GM19035 (cell line): Measurements from ENCODE around the gene METTL25.

ENCODE experiments used
- ATAC-seq: cut with Tn5 transposase; IDR thresholded peaks from one replicate; pipeline ENCODE4 v1.9.1; 2021; ENCODE audit not compliant: unreplicated experiment

METTL25 gene

GRCh38 chr12:82406651-82407050 is 48.3 kb downstream of the METTL25 start:
- no peak for ATAC-seq

- no peak for ATAC-seq
Measured at GRCh38 chr12:82407481-82407880, 49.2 kb downstream of the METTL25 start.

DNA sequence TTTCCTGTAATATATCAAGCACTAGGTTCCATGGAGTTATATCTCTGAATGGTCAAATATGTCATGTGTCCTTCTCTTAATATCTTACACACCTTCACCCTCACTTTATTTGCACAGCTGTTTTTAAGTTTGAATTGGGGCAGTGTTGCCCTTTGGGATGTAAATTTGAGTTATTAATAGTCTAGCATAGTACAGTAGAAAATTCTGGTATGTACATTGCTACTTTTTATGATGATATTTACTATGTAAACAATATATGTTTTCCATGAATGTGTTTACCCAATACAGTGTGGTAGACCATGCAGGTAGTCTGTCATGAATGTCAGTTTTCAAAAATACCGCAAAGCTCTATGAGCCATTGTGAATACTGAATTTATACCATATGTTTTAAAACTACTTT is 50.5 kb downstream of the METTL25 start:
- ATAC-seq = no peak

DNA sequence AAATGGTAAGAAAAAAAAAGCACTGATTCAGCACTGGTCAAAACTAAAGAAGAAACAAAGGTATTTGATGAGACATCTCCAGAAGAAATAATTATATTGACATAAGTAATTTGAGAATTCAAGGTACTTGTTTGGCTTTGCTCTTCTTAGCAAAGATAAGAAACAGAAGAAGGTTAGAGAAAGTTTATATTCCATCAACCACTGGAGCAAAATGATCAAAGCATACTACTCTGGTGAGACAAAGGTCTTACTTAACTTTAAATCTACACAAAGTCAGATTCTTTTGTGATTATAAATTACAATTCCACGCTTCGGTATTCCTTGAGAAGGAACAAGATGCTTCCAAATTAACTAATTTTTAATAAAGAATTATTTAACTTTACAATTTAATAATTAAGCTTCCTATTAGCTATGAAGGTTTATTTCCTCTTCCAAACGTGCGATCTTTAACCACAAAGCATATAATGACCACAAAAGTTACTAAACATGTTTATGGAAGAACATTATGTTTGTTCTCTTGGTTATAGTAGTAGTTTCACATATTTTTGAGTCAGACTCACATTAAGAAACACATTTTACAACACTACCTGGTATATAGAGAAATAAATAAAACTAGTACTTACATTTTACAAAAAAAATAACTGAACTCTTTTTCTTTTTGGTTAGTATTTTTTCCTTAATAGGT is 53.4 kb downstream of the METTL25 start:
- ATAC-seq = no peak

DNA sequence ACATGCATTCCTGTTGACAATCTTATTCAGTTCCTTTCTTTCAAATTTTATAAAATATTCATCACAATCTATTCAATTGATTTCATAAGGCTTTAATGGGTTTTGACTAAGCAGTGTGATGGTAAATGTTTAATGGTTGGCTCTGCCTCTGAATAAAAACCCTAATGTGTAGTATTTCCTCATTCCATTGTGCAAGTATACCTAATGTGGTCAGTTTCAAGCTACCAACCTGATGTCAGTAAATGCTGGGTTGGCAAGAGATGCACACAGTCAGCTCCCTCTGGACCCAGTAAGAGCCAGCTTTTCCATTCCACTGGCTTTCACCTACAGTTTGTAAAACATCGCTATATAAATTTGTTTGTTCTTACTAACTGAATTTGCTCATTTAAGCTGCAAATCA is 53.9 kb downstream of the METTL25 start:
- no peak for ATAC-seq

- no peak for ATAC-seq
Measured at GRCh38 chr12:82414044-82414443, 55.7 kb downstream of the METTL25 start.

- ATAC-seq = no peak
Measured at GRCh38 chr12:82414926-82415325, 56.6 kb downstream of the METTL25 start.

DNA sequence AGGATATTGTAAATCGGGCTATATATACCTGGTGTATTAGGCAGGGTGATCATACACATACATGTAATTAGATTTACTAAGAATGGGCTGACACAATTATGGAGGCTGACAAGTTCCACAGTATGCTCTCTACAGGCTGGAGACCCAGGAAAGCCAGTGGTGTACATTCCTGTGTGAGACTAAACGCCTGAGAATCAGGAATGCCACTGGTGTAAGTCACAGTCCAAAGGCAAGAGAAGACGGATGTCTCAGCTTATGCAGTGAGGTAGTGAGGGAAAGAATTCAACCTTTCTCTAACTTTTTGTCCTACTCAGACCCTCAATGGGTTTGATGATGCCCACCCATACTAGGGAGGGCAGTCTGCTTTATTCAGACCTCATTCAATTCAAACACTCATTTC is 57.1 kb downstream of the METTL25 start:
- ATAC-seq = no peak

DNA sequence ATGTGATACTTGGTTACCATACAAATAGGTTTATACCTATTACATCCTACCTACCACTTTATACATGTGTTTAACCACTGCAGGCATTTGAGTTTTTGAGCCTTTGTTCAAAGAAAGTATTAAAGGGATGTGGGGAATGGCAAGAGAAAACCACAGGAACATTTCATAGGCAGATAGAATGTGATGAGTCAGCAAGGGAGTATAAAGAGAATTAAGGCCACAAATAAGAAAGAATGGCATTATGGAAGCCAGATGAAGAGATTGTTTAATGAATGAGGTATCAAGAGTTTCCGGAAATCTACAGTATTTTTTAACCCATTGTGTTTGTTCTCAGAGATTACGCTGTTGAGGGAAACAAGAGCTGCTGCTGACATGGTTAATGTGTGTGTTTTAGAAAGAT is 66.9 kb downstream of the METTL25 start:
- ATAC-seq = no peak

- ATAC-seq = no peak
Measured at GRCh38 chr12:82426081-82426480, 67.8 kb downstream of the METTL25 start.

DNA sequence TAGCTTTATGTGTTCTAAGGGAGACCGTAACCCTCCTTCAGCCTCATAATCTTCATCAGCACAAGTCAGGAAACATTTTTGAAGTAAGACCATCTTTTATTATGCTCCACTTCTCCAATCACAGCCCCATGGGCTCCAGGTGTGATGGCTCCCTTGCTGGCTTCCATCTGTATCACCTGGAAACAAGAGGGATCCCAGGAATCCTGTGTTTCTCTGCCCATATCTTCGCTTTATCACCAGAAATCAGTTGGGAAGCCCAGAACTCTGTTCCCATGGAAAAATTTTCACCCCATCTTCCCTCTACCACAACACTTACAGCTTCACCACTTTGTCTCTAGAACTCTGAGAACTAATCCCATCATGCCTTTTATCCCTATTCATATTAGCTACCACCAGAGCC is 68.3 kb downstream of the METTL25 start:
- ATAC-seq = no peak

DNA sequence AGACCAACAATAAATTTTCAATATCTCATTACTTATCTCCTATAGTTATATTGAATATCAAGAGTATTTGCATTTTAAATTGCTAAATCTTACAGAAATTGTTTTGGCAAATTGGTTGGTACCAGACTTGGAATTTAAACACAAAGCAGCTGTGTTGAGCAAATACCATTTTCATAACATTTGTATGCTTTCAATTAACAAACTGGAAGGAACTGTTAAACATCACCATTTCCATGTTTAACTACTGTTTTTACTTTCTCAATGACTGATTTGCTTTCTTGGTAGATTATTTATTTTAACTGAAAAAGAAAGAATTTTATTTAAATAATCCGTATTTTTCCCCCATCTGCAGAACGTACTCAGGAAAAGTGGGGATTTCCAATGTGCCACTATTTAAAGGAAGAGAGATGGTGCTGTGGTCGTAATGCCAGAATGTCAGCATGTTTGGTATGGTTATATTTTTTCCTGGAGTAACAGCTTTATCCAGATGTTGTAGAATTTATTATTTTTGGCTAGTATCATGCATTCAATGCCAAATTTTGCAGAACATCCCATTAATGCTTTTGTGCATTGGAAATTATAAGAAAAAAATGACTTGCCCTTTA is 72.3 kb downstream of the METTL25 start:
- no peak for ATAC-seq

DNA sequence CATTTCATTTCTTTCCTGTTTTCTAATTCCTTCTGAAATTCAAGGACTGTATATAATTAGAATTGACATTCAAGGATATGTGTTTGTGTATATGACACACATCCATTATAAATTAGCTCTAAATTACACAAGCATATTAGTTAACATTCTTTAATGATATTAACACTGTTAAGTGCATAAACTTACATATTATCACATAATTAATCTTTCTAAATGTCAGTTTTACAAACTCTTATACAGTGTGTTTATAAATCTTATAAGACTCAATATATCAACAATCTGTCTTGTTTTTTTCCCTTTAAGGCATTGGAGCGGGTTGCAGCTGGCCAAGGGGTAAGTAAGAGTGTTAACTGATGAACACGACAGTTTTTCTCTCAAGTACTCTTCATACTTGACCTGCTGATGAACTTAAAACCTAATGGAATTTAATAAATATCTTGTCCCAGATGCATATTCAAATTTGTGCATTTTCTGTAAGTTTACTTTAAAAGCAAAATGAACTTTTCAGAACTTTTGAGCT is 76.1 kb downstream of the METTL25 start:
- no peak for ATAC-seq

DNA sequence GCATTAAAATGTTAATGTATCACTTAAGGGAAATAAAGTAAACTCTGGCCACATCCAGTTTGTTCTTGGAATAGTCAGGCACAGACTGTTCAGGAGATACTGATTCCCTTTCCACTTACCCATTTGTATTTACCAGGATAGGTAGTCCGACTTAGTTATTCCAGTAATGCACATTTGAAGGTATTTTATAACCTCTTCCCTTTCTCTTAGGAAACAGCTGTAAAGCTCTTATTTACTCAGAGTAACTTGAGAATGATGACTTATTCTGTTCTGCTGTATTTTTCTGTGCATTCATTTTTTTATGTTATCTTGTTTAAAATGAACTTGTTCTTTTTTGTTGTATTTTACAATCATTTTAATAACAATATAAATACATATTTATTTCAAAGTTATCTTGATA is 78.0 kb downstream of the METTL25 start:
- ATAC-seq = no peak

- ATAC-seq = no peak
Measured at GRCh38 chr12:82437744-82438143, 79.4 kb downstream of the METTL25 start.

- no peak for ATAC-seq
Measured at GRCh38 chr12:82438356-82438755, 80.0 kb downstream of the METTL25 start.

GRCh38 chr12:82440885-82441284 is 82.6 kb downstream of the METTL25 start:
- no peak for ATAC-seq

- ATAC-seq = no peak
Measured at GRCh38 chr12:82448911-82449578, 90.7 kb downstream of the METTL25 start.

DNA sequence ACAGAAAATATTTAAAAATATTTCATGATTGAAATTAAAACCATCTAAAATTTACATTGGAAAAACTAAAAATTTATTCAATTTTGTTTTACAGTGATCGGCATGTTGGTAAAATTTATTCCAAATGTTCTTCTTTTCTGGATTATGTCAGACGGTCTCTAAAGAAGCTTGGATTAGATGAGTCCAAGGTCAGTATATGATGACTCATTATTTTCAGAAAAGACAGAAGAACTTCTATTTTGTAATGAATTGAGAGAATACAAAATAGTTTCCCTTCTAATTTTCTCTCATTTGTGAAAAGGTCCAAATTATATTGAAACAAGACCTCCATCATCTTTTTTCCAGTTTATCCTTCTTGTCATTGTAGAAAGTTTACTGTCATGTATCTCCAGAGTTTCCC is 98.3 kb downstream of the METTL25 start:
- no peak for ATAC-seq

DNA sequence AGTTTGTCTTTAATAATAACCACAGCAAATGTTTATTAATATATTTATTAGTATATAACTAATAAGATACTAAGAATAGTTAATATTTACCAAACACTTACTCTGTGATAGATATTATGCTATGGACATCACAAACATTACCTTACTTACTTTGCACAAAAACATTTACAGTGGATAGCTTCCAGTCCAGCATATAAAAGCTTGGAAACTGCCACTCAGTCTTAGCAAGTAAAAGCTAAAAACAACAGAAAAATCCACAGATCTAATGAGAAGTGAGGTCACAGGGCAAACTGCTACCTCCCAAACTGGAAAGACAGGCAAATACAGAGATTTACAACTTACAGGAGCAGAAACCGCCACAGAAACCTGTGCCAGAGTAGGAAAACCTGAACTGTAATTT is 99.8 kb downstream of the METTL25 start:
- no peak for ATAC-seq

GRCh38 chr12:82461393-82461792 is 103.1 kb downstream of the METTL25 start:
- no peak for ATAC-seq

- no peak for ATAC-seq
Measured at GRCh38 chr12:82461836-82462235, 103.5 kb downstream of the METTL25 start.
